IPS-18a (cell line): ENCODE results near the gene SLK.

Experiments
- H3K27ac ChIP-seq: one replicate; pipeline ENCODE4 v1.5.1; 2013; ENCODE audit warnings: low read length
- H3K27me3 ChIP-seq: one replicate; pipeline ENCODE4 v1.6.1; 2013; ENCODE audit warnings: mild to moderate bottlenecking, low read length; ENCODE audit not compliant: control insufficient read depth, insufficient read depth
- H3K36me3 ChIP-seq: one replicate; pipeline ENCODE4 v1.6.1; 2013; ENCODE audit warnings: low read depth, low read length; ENCODE audit not compliant: control insufficient read depth
- H3K4me1 ChIP-seq: one replicate; pipeline ENCODE4 v1.6.1; 2013; ENCODE audit warnings: low read depth, low read length; ENCODE audit not compliant: control insufficient read depth
- H3K4me3 ChIP-seq: one replicate; pipeline ENCODE4 v1.5.1; 2013; ENCODE audit warnings: low read length
- H3K9ac ChIP-seq: one replicate; pipeline ENCODE4 v1.6.1; 2013; ENCODE audit warnings: mild to moderate bottlenecking, low read length, moderate library complexity
- H3K9me3 ChIP-seq: one replicate; pipeline ENCODE4 v1.6.1; 2013; ENCODE audit warnings: low read depth, low read length; ENCODE audit not compliant: control insufficient read depth

The SLK gene

DNA sequence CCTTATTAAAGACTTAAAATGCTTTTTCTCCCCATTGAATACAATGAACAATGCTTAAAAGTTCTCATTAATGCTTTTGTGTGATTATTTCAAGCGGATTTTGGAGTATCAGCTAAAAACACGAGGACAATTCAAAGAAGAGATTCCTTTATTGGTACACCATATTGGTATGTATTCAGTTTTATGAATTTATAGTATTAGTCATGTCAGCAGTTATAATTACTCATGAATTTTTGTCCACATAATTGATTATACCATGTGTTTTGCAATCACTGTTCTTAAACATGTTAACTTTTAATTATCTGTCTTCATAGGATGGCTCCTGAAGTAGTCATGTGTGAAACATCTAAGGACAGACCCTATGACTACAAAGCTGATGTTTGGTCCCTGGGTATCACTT, 31.9 kb downstream of the SLK start:
- Histone ChIP-seq H3K4me1 (no peaks in the 10 kb centered on the region), H3K4me3 (no peak overlapping the region), H3K9me3 (no peaks in the 10 kb centered on the region), H3K36me3 (peaks cover 22% of the 10 kb centered on the region), H3K9ac (no peak overlapping the region), H3K27ac (no peak overlapping the region), H3K27me3 (no peaks in the 10 kb centered on the region)

DNA sequence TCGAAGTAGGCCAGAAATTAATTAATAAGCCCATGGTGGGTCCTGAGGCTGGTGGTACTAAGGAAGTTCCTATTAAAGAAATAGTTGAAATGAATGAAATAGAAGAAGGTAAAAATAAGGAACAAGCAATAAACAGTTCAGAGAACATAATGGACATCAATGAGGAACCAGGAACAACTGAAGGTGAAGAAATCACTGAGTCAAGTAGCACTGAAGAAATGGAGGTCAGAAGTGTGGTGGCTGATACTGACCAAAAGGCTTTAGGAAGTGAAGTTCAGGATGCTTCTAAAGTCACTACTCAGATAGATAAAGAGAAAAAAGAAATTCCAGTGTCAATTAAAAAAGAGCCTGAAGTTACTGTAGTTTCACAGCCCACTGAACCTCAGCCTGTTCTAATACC, 36.0 kb downstream of the SLK start:
- Histone ChIP-seq H3K9ac (no peak overlapping the region), H3K4me1 (no peaks in the 10 kb centered on the region), H3K36me3 (peaks cover 22% of the 10 kb centered on the region), H3K9me3 (no peaks in the 10 kb centered on the region), H3K4me3 (no peak overlapping the region), H3K27ac (no peak overlapping the region), H3K27me3 (no peaks in the 10 kb centered on the region)

DNA sequence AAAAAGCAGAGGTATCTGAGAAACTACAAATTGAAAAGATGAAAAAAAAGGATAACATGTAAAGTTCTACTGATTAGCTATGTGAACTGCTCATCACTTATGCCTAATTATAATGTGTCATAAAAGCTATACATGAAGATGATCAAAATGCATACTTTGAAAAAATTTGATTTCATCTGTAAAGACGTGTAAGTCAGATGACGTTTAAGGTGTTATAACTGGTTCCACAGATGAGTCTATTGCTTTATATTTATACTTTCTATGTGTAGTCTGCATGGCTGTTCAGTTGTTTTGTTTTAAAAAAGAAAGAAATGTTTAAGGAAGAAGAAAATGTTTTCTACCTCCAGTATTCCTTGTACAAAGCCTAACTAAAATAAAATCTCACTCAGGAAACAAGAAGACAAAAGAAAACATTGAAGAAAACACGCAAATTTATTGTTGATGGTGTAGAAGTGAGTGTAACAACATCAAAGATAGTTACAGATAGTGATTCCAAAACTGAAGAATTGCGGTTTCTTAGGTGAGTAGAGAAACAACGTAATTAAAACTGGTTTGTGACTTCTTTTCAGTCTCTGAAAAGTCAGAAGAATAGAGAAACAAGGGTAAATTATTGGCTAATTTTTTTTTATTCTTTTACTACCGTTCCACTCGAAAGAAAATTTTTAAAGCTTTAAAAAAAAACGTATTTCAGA, 38.4 kb downstream of the SLK start:
- Histone ChIP-seq H3K36me3 (peaks cover 16% of the 10 kb centered on the region), H3K9me3 (no peaks in the 10 kb centered on the region)

GRCh38 chr10:104011904-104012303, 45.0 kb downstream of the SLK start:
- peaks cover 3% of the 10 kb centered on the region for H3K36me3 ChIP-seq
- no peak overlapping the region for H3K27ac ChIP-seq

More for the DNA sequence above, 38.4 kb downstream of the SLK start:
- Histone ChIP-seq H3K4me1 (no peaks in the 10 kb centered on the region), H3K4me3 (no peak overlapping the region), H3K9ac (no peak overlapping the region), H3K27me3 (no peaks in the 10 kb centered on the region), H3K27ac (no peak overlapping the region)

DNA sequence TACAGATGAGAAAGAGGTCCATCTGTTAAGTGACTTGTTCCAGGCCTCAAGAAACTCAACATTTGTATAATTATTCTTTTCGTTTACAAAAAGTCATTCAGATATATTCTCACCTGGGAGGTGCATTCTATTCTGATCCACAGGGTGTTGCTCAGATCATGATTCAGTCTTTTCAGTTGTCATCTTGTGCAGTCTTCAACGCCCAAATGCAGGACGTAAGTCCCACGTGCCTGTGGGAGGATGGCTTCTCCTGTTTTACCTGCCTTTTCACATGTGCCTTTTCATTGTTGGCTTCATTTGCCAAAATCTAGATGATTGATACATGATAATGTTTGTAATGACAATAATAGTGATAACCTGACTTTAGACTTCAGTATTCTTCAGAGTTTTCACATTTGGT, 46.5 kb downstream of the SLK start:
- Histone ChIP-seq H3K36me3 (no peaks in the 10 kb centered on the region), H3K9me3 (no peaks in the 10 kb centered on the region), H3K27me3 (no peaks in the 10 kb centered on the region), H3K9ac (no peak overlapping the region), H3K4me1 (no peaks in the 10 kb centered on the region), H3K4me3 (no peak overlapping the region), H3K27ac (no peak overlapping the region)

More at GRCh38 chr10:104011904-104012303, 45.0 kb downstream of the SLK start:
- Histone ChIP-seq H3K4me3 (no peak overlapping the region), H3K27me3 (no peaks in the 10 kb centered on the region), H3K9ac (no peak overlapping the region), H3K4me1 (no peaks in the 10 kb centered on the region), H3K9me3 (no peaks in the 10 kb centered on the region)

GRCh38 chr10:104014176-104014575, 47.2 kb downstream of the SLK start:
- Histone ChIP-seq H3K27me3 (no peaks in the 10 kb centered on the region), H3K36me3 (peaks cover 2% of the 10 kb centered on the region), H3K9ac (no peak overlapping the region), H3K4me1 (no peaks in the 10 kb centered on the region), H3K4me3 (no peak overlapping the region), H3K27ac (no peak overlapping the region), H3K9me3 (no peaks in the 10 kb centered on the region)

- Histone ChIP-seq H3K27ac (no peak overlapping the region), H3K4me1 (no peaks in the 10 kb centered on the region), H3K9me3 (no peaks in the 10 kb centered on the region), H3K4me3 (no peak overlapping the region), H3K36me3 (peaks cover 21% of the 10 kb centered on the region), H3K9ac (no peak overlapping the region), H3K27me3 (no peaks in the 10 kb centered on the region)
Observed at GRCh38 chr10:104016661-104017060, 49.7 kb downstream of the SLK start.

- no peak overlapping the region for H3K9ac ChIP-seq
- H3K27ac ChIP-seq: no peak overlapping the region
- no peaks in the 10 kb centered on the region for H3K4me1 ChIP-seq
- H3K9me3 ChIP-seq: no peaks in the 10 kb centered on the region
- H3K36me3 ChIP-seq: peaks cover 31% of the 10 kb centered on the region
- no peaks in the 10 kb centered on the region for H3K27me3 ChIP-seq
- H3K4me3 ChIP-seq: no peak overlapping the region
Observed at GRCh38 chr10:104018471-104018870, 51.5 kb downstream of the SLK start.

DNA sequence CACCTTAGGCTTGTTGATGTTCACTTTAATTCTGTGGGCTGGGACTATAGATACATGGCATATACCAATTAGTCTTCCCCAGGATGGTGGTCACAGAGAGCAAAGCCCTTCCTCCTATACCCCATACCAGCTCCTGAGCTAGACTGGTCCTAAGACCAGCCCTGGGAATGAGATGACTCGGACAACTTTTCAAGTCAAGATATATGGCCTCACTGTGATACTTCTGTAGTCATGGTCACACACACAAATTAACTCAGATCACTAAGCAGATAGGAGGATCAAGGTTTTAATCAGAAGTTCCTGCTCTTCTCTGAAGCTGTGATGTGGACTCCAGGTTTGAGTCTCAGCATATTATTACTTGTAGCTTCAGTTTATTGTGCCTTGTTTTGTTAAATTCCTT, 53.1 kb downstream of the SLK start:
- peaks cover 33% of the 10 kb centered on the region for H3K36me3 ChIP-seq

DNA sequence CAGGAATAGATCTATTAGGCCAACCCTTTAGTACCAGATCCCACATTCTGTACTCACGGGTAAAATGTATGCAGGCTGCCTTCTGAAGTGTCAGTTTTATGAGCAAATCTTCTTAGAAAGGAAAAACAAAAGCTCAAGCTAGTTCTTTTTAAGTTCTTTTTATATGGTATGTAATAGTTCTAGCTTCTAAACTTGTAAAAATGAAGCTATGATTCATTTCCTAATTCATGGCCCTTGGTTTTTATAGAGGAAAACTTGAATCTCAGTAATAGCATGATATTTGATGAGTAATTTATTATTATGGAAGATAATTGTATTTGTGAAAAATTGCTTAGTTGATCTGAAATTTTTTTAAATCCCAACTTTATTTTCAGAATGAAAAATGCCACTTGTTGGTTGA, 54.3 kb downstream of the SLK start:
- Histone ChIP-seq H3K27ac (no peak overlapping the region), H3K4me1 (no peaks in the 10 kb centered on the region), H3K9ac (no peak overlapping the region), H3K9me3 (no peaks in the 10 kb centered on the region), H3K36me3 (peaks cover 33% of the 10 kb centered on the region), H3K4me3 (no peak overlapping the region), H3K27me3 (no peaks in the 10 kb centered on the region)

More for the DNA sequence above, 53.1 kb downstream of the SLK start:
- Histone ChIP-seq H3K27me3 (no peaks in the 10 kb centered on the region), H3K9me3 (no peaks in the 10 kb centered on the region), H3K9ac (no peak overlapping the region), H3K27ac (no peak overlapping the region), H3K4me3 (no peak overlapping the region), H3K4me1 (no peaks in the 10 kb centered on the region)

DNA sequence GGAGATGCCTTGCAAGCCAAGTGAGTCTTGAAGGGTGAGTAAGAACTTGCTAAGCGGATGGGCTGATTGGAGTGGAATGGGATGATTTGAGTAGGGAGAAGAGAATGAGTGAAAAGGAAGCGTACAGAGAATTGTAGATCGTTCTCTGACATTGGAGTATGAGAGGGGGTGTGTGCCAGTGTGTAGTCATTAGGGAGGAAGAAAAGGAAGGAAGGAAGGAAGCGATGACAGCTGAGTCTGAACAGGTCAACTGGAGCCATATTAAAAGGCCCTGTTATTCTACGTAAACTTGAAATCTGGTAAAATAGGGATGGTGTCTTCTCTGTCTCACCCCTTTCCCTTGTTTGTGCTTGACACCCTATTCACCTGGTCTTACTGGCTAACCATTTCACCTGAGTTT, 55.1 kb downstream of the SLK start:
- Histone ChIP-seq H3K9ac (no peak overlapping the region), H3K36me3 (peaks cover 33% of the 10 kb centered on the region), H3K9me3 (no peaks in the 10 kb centered on the region), H3K27ac (no peak overlapping the region), H3K27me3 (no peaks in the 10 kb centered on the region), H3K4me1 (no peaks in the 10 kb centered on the region), H3K4me3 (no peak overlapping the region)

DNA sequence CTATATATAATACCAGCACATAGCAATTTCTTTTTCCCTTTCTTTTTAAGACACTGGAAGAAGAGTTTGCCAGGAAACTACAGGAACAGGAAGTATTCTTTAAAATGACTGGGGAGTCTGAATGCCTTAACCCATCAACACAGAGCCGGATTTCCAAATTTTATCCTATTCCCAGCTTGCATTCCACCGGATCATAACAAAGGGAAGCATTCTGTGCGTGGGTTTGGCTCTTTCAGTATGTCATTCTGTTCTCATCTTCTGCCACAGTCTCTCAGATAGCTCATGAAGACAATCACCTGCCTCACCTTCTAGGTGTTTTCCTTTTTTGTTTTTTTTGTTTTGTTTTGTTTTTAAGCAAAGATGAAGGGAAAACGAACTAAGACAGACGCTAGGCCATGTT, 58.6 kb downstream of the SLK start:
- no peaks in the 10 kb centered on the region for H3K4me1 ChIP-seq
- H3K9me3 ChIP-seq: no peaks in the 10 kb centered on the region
- no peak overlapping the region for H3K27ac ChIP-seq
- no peaks in the 10 kb centered on the region for H3K27me3 ChIP-seq
- H3K4me3 ChIP-seq: no peak overlapping the region
- H3K36me3 ChIP-seq: peaks cover 19% of the 10 kb centered on the region
- H3K9ac ChIP-seq: no peak overlapping the region
